Suprapubic skin (tissue), 4 donors: ENCODE measurements around the gene SWT1. TPM values are rescaled to one million over a fixed set of nuclear protein-coding genes. Genes with fewer than 3 reads are reported as not detected.
"Not testable (repeated sequence)": the region's sequence is repeated elsewhere in the genome, so short reads cannot be mapped to it uniquely, and the experiment has no call there.

Source experiments
- DNase-seq, 2 donors: peaks; one replicate each; pipeline ENCODE4 v3.0.0-alpha.2; 2019; ENCODE audit warnings: low spot score in 2 of 2
- H3K27ac ChIP-seq: fragments of 200-600 bp; sonication (generic); one replicate; pipeline ENCODE4 v1.5.1; 2019
- H3K27me3 ChIP-seq: fragments of 200-600 bp; sonication (generic); one replicate; pipeline ENCODE4 v1.5.1; 2019
- H3K36me3 ChIP-seq: fragments of 200-600 bp; sonication (generic); one replicate; pipeline ENCODE4 v1.5.1; 2019
- H3K4me1 ChIP-seq: fragments of 200-600 bp; sonication (generic); one replicate; pipeline ENCODE4 v1.5.1; 2019
- H3K4me3 ChIP-seq: fragments of 200-600 bp; sonication (generic); one replicate; pipeline ENCODE4 v1.5.1; 2019; ENCODE audit warnings: mild to moderate bottlenecking
- H3K9me3 ChIP-seq: fragments of 200-600 bp; sonication (generic); one replicate; pipeline ENCODE4 v1.5.1; 2019
- EP300 ChIP-seq: sonication (generic); formaldehyde crosslinking; IDR thresholded peaks from one replicate; pipeline ENCODE4 v1.6.1; 2017; ENCODE audit warnings: antibody characterized with exemption
- POLR2A ChIP-seq, 2 donors: fragments of 450-650 bp; IDR thresholded peaks; one replicate each; pipeline ENCODE4 v1.6.1; 2017; ENCODE audit warnings: antibody characterized with exemption in 2 of 2, mild to moderate bottlenecking in 2 of 2, moderate library complexity in 2 of 2
- POLR2AphosphoS5 ChIP-seq, 3 donors: sonication (generic); formaldehyde crosslinking; IDR thresholded peaks; one replicate each; pipeline ENCODE4 v1.6.1; 2017; ENCODE audit warnings: antibody characterized with exemption in 3 of 3
- WGBS: methylation state at CpG from one replicate; pipeline ENCODE4 v1.1.5; 2018; 5-methylcytosine and 5-hydroxymethylcytosine counted together
- total RNA-seq, 4 donors: library from RNA; depleted of rRNA; stranded (reverse); fragments of >200 nt; gene quantifications; one replicate each; pipeline ENCODE4 v1.1.0, GENCODE V29; 2016
- TF ChIP-seq, protein P1 (sequence below), 2 donors: fragments of 200-600 bp in 1 of 2; fragments of 450-650 bp in 1 of 2; sonication (generic) in 1 of 2; IDR thresholded peaks; one replicate each; pipeline ENCODE4 v1.5.1; 2016 to 2019; ENCODE audit warnings: antibody characterized with exemption in 2 of 2, mild to moderate bottlenecking in 1 of 2, moderate library complexity in 1 of 2

Gene SWT1
- total RNA-seq, 4 donors from 2014 or later: 3.4 to 11.2 (median 5.8) TPM

DNA sequence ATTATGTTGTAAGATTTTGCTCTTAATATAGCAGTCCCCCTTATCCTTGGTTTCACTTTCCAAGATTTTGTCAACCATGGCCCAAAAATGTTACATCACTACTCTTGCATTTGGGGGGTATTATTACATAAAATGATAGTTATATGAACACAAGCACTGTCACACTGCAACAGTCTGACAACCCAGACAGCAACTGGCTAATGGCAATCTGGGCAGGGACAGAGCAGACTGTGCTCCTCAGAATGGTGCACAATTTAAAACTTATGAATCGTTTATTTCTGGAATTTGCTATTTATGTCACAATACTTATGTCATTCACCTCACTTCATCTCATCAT is 162.1 kb downstream of the SWT1 start:
- TF ChIP-seq, protein P1, sequence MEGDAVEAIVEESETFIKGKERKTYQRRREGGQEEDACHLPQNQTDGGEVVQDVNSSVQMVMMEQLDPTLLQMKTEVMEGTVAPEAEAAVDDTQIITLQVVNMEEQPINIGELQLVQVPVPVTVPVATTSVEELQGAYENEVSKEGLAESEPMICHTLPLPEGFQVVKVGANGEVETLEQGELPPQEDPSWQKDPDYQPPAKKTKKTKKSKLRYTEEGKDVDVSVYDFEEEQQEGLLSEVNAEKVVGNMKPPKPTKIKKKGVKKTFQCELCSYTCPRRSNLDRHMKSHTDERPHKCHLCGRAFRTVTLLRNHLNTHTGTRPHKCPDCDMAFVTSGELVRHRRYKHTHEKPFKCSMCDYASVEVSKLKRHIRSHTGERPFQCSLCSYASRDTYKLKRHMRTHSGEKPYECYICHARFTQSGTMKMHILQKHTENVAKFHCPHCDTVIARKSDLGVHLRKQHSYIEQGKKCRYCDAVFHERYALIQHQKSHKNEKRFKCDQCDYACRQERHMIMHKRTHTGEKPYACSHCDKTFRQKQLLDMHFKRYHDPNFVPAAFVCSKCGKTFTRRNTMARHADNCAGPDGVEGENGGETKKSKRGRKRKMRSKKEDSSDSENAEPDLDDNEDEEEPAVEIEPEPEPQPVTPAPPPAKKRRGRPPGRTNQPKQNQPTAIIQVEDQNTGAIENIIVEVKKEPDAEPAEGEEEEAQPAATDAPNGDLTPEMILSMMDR (IDR thresholded peaks at IDR 0.05): no peak

DNA sequence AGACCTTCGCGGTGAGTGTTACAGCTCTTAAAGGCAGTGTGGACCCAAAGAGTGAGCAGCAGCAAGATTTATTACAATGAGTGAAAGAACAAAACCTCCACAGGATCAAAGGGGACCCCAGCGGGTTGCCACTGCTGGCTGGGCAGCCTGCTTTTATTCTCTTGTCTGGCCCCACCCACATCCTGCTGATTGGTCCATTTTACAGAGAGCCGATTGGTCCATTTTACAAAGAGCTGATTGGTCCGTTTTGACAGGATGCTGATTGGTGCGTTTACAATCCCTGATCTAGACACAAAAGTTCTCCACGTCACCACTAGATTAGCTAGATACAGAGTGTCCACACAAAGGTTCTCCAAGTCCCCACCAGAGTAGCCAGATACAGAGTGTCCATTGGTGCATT is 164.1 kb downstream of the SWT1 start:
- not testable (repeated sequence) for H3K36me3 ChIP-seq, DNase-seq, H3K9me3 ChIP-seq, H3K27me3 ChIP-seq, H3K27ac ChIP-seq, H3K4me3 ChIP-seq
- peaks cover 13% of the 10 kb centered on the region for H3K4me1 ChIP-seq
- 90% methylated on average over 7 of the region's 7 CpGs for WGBS

More for the DNA sequence above, 162.1 kb downstream of the SWT1 start:
- Histone ChIP-seq H3K9me3 (no peaks in the 10 kb centered on the region), H3K27me3 (no peaks in the 10 kb centered on the region), H3K4me1 (peaks cover 27% of the 10 kb centered on the region), H3K36me3 (no peaks in the 10 kb centered on the region), H3K27ac (no peak overlapping the region), H3K4me3 (no peak overlapping the region)
- DNase-seq: no peak
- 46% methylated on average over 1 of the region's 1 CpG for WGBS

DNA sequence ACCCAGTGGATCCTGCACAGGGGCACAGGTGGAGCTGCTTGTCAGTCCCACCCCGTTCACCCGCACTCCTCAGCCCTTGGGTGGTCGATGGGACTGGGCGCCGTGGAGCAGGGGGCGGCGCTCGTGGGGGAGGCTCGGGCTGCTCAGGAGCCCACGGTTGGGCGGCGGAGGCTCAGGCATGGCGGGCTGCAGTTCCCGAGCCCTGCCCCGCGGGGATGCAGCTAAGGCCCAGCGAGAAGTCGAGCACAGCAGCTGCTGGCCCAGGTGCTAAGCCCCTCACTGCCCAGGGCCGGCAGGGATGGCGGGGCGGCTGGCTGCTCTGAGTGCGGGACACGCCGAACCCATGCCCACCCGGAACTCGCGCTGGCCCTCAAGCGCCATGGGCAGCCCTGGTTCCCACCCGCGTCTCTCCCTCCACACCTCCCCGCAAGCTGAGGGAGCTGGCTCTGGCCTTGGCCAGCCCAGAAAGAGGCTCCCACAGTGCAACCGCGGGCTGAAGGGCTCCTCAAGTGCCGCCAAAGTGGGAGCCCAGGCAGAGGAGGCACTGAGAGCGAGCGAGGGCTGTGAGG is 164.8 kb downstream of the SWT1 start:
- not testable (repeated sequence) for H3K9me3 ChIP-seq, DNase-seq, H3K27ac ChIP-seq, H3K27me3 ChIP-seq, H3K4me3 ChIP-seq, H3K36me3 ChIP-seq
- H3K4me1 ChIP-seq: peaks cover 13% of the 10 kb centered on the region
- WGBS: 100% methylated on average over 3 of the region's 36 CpGs

GRCh38 chr1:185322636-185323035 is 165.7 kb downstream of the SWT1 start:
- Histone ChIP-seq H3K9me3 (no peaks in the 10 kb centered on the region), H3K4me3 (no peak overlapping the region), H3K27ac (no peak overlapping the region), H3K27me3 (no peaks in the 10 kb centered on the region), H3K36me3 (no peaks in the 10 kb centered on the region), H3K4me1 (peaks cover 10% of the 10 kb centered on the region)
- TF ChIP-seq POLR2AphosphoS5 (IDR thresholded peaks at IDR 0.05): no peak
- no peak for TF ChIP-seq POLR2A (IDR thresholded peaks at IDR 0.05)
- no peak for TF ChIP-seq EP300
- TF ChIP-seq, protein P1 (IDR thresholded peaks at IDR 0.05): no peak
- no peak for DNase-seq
- 28% methylated on average over 2 of the region's 2 CpGs for WGBS

DNA sequence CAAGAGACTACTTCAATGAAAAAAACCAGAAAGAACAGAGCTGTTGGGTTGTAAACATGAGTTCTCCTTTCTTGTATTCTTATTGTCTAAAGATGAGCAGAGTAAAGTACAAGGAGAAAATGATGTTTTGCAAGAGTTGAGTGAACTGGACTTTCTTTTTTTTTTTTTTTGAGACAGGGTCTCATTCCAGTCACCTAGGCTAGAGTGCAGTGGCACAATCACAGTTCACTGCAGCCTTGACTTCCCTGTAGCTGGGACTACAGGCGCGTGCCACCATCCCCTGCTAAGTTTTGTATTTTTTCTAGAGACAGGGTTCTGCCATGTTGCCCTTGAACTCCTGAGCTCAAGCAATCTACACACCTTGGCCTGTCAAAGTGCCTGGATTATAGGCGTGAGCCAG is 167.2 kb downstream of the SWT1 start:
- TF ChIP-seq POLR2AphosphoS5 (IDR thresholded peaks at IDR 0.05): no peak
- TF ChIP-seq, protein P1 (IDR thresholded peaks at IDR 0.05): no peak
- no peak for TF ChIP-seq EP300
- no peak for TF ChIP-seq POLR2A (IDR thresholded peaks at IDR 0.05)
- Histone ChIP-seq H3K9me3 (no peaks in the 10 kb centered on the region), H3K36me3 (no peaks in the 10 kb centered on the region), H3K27me3 (no peaks in the 10 kb centered on the region), H3K4me1 (no peaks in the 10 kb centered on the region), H3K27ac (no peak overlapping the region), H3K4me3 (no peak overlapping the region)
- 94% methylated on average over 3 of the region's 3 CpGs for WGBS
- DNase-seq: no peak

DNA sequence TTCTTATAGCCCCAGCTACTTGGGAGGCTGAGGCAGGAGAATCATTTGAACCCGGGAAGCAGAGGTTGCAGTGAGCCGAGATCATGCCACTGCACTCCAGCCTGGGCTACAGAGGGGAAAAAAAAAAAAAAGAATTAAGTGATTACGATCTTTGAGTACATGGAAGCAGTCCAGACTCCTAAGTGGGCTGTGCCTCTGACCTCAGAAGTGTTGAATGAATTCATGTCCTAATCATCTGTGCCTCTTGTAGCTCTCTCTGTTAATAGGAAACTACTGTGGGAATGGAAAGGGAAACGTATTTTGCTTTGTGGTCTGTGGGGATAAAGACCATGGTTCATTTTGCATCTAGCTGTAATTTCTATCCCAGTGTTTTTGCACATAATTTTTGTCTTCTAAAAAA is 168.4 kb downstream of the SWT1 start:
- no peaks in the 10 kb centered on the region for H3K4me1 ChIP-seq
- no peaks in the 10 kb centered on the region for H3K27me3 ChIP-seq
- WGBS: 49% methylated on average over 4 of the region's 4 CpGs
- TF ChIP-seq POLR2AphosphoS5 (IDR thresholded peaks at IDR 0.05): no peak
- no peak overlapping the region for H3K4me3 ChIP-seq
- H3K27ac ChIP-seq: no peak overlapping the region
- H3K9me3 ChIP-seq: no peaks in the 10 kb centered on the region
- no peaks in the 10 kb centered on the region for H3K36me3 ChIP-seq
- DNase-seq: no peak

DNA sequence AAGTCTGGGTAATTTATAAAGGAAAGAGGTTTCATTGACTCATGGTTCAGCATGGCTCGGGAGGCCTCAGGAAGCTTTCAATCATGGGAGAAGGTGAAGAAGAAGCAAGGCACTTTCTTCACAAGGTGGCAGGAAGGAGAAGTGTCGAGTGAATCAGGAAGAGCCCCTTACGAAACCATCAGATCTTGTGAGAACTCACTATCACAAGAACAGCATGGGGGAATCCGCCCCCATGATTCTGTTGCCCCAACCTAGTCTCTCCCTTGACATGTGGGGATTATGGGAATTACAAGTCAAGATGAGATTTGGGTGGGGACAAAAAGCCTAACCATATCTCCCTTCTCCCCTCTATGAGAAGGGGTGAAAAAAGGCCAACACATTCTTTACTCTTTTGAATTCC is 171.3 kb downstream of the SWT1 start:
- Histone ChIP-seq H3K36me3 (no peaks in the 10 kb centered on the region), H3K9me3 (no peaks in the 10 kb centered on the region), H3K4me1 (no peaks in the 10 kb centered on the region), H3K27me3 (no peaks in the 10 kb centered on the region), H3K27ac (no peak overlapping the region), H3K4me3 (no peak overlapping the region)
- no peak for DNase-seq
- TF ChIP-seq, protein P1 (IDR thresholded peaks at IDR 0.05): no peak
- TF ChIP-seq POLR2A (IDR thresholded peaks at IDR 0.05): no peak
- no peak for TF ChIP-seq POLR2AphosphoS5 (IDR thresholded peaks at IDR 0.05)
- no peak for TF ChIP-seq EP300
- WGBS: 90% methylated on average over 4 of the region's 4 CpGs
